H1 (cell line): Measurements from ENCODE around the gene UPK1B. TPM values are rescaled to one million over a fixed set of nuclear protein-coding genes. Genes with fewer than 3 reads are reported as not detected.

ENCODE experiments used
- CTCF ChIA-PET: fragments of 300-600 bp; sonication (Branson Sonifier 250); formaldehyde crosslinking; loops from one replicate; lab custom pipeline; 2021; ENCODE audit not compliant: partially characterized antibody; lab: Charles Lee
- POLR2A ChIA-PET: fragments of 300-600 bp; sonication (Branson Sonifier 250); formaldehyde crosslinking; loops from one replicate; lab custom pipeline; 2021; ENCODE audit warnings: inconsistent platforms; ENCODE audit not compliant: partially characterized antibody; lab: Charles Lee
- DNase-seq, 2 experiments: peaks; one replicate each; pipeline versions ENCODE4 v3.0.0 to v3.0.0-alpha.2; 2010 to 2022; ENCODE audit warnings: low spot score in 2 of 2, low read depth in 1 of 2, mixed read lengths in 1 of 2
- FAIRE-seq: peaks from 2 replicates; lab custom pipeline; 2011; peaks lifted over from hg19 to GRCh38; lab: Jason Lieb, UNC
- H2AFZ ChIP-seq: 2 replicates; pipeline ENCODE4 v1.8.1; 2012; ENCODE audit warnings: low read length, inconsistent platforms
- H2AK5ac ChIP-seq: 2 replicates; pipeline ENCODE4 v1.6.1; 2013; ENCODE audit warnings: low read depth, low read length
- H2BK120ac ChIP-seq: replicated peaks from 2 replicates; pipeline ENCODE3; 2013; ENCODE audit warnings: low read depth, low read length, inconsistent platforms
- H2BK12ac ChIP-seq: 2 replicates; pipeline ENCODE4 v1.6.1; 2013; ENCODE audit warnings: low read depth, low read length
- H2BK15ac ChIP-seq: 2 replicates; pipeline ENCODE4 v1.6.1; 2013; ENCODE audit warnings: low read length
- H2BK20ac ChIP-seq: 2 replicates; pipeline ENCODE4 v1.6.1; 2013; ENCODE audit warnings: low read length
- H2BK5ac ChIP-seq: 2 replicates; pipeline ENCODE4 v1.6.1; 2013; ENCODE audit warnings: low read depth, low read length
- H3K14ac ChIP-seq: 2 replicates; pipeline ENCODE4 v1.6.1; 2013; ENCODE audit warnings: inconsistent platforms; ENCODE audit not compliant: insufficient read length
- H3K18ac ChIP-seq: 2 replicates; pipeline ENCODE4 v1.6.1; 2013; ENCODE audit warnings: low read length; ENCODE audit errors: extremely low read depth
- H3K23ac ChIP-seq: 2 replicates; pipeline ENCODE4 v1.6.1; 2013; ENCODE audit warnings: inconsistent platforms; ENCODE audit not compliant: insufficient read length
- H3K23me2 ChIP-seq: 2 replicates; pipeline ENCODE4 v1.6.1; 2013; ENCODE audit warnings: low read depth, low read length
- H3K27ac ChIP-seq: 2 replicates; pipeline ENCODE4 v1.6.1; 2011; ENCODE audit warnings: low read depth, low read length, inconsistent platforms
- H3K27me3 ChIP-seq, 4 experiments: replicated peaks in 1 of 4; 1 replicate in 1 of 4; 2 replicates in 3 of 4; pipeline versions ENCODE4 v1.6.1 to v1.8.1; 2011 to 2013; ENCODE audit warnings: low read length in 3 of 4, mild to moderate bottlenecking in 3 of 4, inconsistent platforms in 2 of 4, mixed read lengths in 2 of 4, moderate library complexity in 1 of 4; ENCODE audit not compliant: control insufficient read depth in 3 of 4, insufficient read depth in 3 of 4; ENCODE audit errors: extremely low read depth in 1 of 4
- H3K36me3 ChIP-seq, 4 experiments: 2 replicates each; pipeline versions ENCODE4 v1.6.1 to v1.8.1; 2011 to 2013; ENCODE audit warnings: mild to moderate bottlenecking in 4 of 4, low read length in 3 of 4, moderate library complexity in 2 of 4, control low read depth in 1 of 4, inconsistent platforms in 1 of 4; ENCODE audit not compliant: insufficient read depth in 4 of 4, control insufficient read depth in 2 of 4
- H3K4ac ChIP-seq: replicated peaks from 2 replicates; pipeline ENCODE3; 2013; ENCODE audit warnings: low read length, low read depth, mixed read lengths, inconsistent platforms; ENCODE audit not compliant: insufficient read length
- H3K4me1 ChIP-seq, 4 experiments: replicated peaks in 1 of 4; 1 replicate in 1 of 4; 2 replicates in 3 of 4; pipeline versions ENCODE4 v1.6.1 to v1.8.1; 2011 to 2013; ENCODE audit warnings: low read length in 3 of 4, inconsistent platforms in 2 of 4, mixed read lengths in 1 of 4; ENCODE audit not compliant: insufficient read depth in 4 of 4, control insufficient read depth in 3 of 4
- H3K4me2 ChIP-seq, 2 experiments: 2 replicates each; pipeline versions ENCODE4 v1.6.1 to v1.8.1; 2011 to 2013; ENCODE audit warnings: low read depth in 2 of 2, low read length in 2 of 2, control low read depth in 1 of 2, inconsistent platforms in 1 of 2, mild to moderate bottlenecking in 1 of 2; ENCODE audit not compliant: insufficient read depth in 1 of 2
- H3K4me3 ChIP-seq, 4 experiments: fragments of 200-600, 300-600 bp in 1 of 4; sonication (generic), shearing (Covaris generic), sonication (Bioruptor Twin) in 1 of 4; 2 replicates each; pipeline versions ENCODE4 v1.5.1 to v1.8.1; 2011 to 2016; ENCODE audit warnings: low read length in 4 of 4, low read depth in 3 of 4, control low read depth in 2 of 4, inconsistent platforms in 2 of 4, mild to moderate bottlenecking in 2 of 4, mixed read lengths in 1 of 4, moderate library complexity in 1 of 4; ENCODE audit not compliant: insufficient read depth in 2 of 4; ENCODE audit errors: extremely low read depth in 1 of 4
- H3K56ac ChIP-seq: replicated peaks from 2 replicates; pipeline ENCODE3; 2013; ENCODE audit warnings: low read depth, mild to moderate bottlenecking, mixed read lengths, low read length, inconsistent platforms; ENCODE audit not compliant: insufficient read length
- H3K79me1 ChIP-seq: 2 replicates; pipeline ENCODE4 v1.6.1; 2013; ENCODE audit warnings: low read depth, low read length, control low read depth
- H3K79me2 ChIP-seq, 2 experiments: 2 replicates each; pipeline versions ENCODE4 v1.6.1 to v1.8.1; 2012 to 2013; ENCODE audit warnings: low read length in 2 of 2, mild to moderate bottlenecking in 2 of 2, inconsistent platforms in 1 of 2; ENCODE audit not compliant: insufficient read depth in 2 of 2, control insufficient read depth in 1 of 2
- H3K9ac ChIP-seq, 4 experiments: replicated peaks in 1 of 4; 1 replicate in 1 of 4; 2 replicates in 3 of 4; pipeline versions ENCODE4 v1.6.1 to v1.8.1; 2011 to 2013; ENCODE audit warnings: low read depth in 3 of 4, low read length in 3 of 4, control low read depth in 2 of 4, mild to moderate bottlenecking in 2 of 4, moderate library complexity in 2 of 4, inconsistent platforms in 1 of 4; ENCODE audit errors: extremely low read depth in 1 of 4
- H3K9me3 ChIP-seq, 2 experiments: 2 replicates each; pipeline versions ENCODE4 v1.6.1 to v1.8.1; 2012 to 2013; ENCODE audit warnings: mild to moderate bottlenecking in 2 of 2, moderate library complexity in 2 of 2, control low read depth in 1 of 2, inconsistent platforms in 1 of 2, low read depth in 1 of 2, low read length in 1 of 2, mixed read lengths in 1 of 2; ENCODE audit not compliant: insufficient read depth in 2 of 2
- H4K20me1 ChIP-seq, 2 experiments: replicated peaks in 1 of 2; 2 replicates each; pipeline versions ENCODE3 to v1.8.1; 2011 to 2013; ENCODE audit warnings: inconsistent platforms in 2 of 2, low read length in 2 of 2, mild to moderate bottlenecking in 1 of 2; ENCODE audit not compliant: insufficient read depth in 2 of 2, control insufficient read depth in 1 of 2
- H4K5ac ChIP-seq: 2 replicates; pipeline ENCODE4 v1.6.1; 2013; ENCODE audit warnings: low read length, low read depth, mixed read lengths, inconsistent platforms; ENCODE audit not compliant: insufficient read length
- H4K8ac ChIP-seq: 2 replicates; pipeline ENCODE4 v1.8.0; 2013; ENCODE audit warnings: mild to moderate bottlenecking, moderate library complexity, low read length, inconsistent platforms; ENCODE audit not compliant: insufficient read depth; ENCODE audit errors: extremely low read depth
- H4K91ac ChIP-seq: replicated peaks from 2 replicates; pipeline ENCODE3; 2013; ENCODE audit warnings: low read length, mixed read lengths, inconsistent platforms; ENCODE audit not compliant: insufficient read length
- CBX5 ChIP-seq: fragments of 300-800, 300-1000 bp; sonication (generic); IDR thresholded peaks from 2 replicates; pipeline ENCODE4 v1.7.1; 2016; ENCODE audit warnings: antibody characterized with exemption, low read length, low read depth
- CBX8 ChIP-seq: fragments of 300-800, 300-1000 bp; sonication (generic); IDR thresholded peaks from 2 replicates; pipeline ENCODE4 v1.7.1; 2016; ENCODE audit warnings: low read depth, low read length, borderline replicate concordance
- TAF1 ChIP-seq: IDR thresholded peaks from 2 replicates; pipeline ENCODE4 v1.6.1; 2011; ENCODE audit warnings: mild to moderate bottlenecking, low read depth, low read length
- TBP ChIP-seq: IDR thresholded peaks from 2 replicates; pipeline ENCODE4 v1.6.1; 2011; ENCODE audit warnings: low read depth, low read length, improper control_type of control experiment
- ZNF274 ChIP-seq: IDR thresholded peaks from 2 replicates; pipeline ENCODE4 v1.7.0; 2012; ENCODE audit warnings: low read length, borderline replicate concordance; ENCODE audit errors: extremely low read depth
- WGBS, 2 experiments: shearing (Covaris generic) in 1 of 2; methylation state at CpG; one replicate each; pipeline versions ENCODE4 v1.1.6 to v1.1.7; 2013 to 2015; ENCODE audit warnings: low lambda C conversion rate in 2 of 2, mixed read lengths in 2 of 2, inconsistent platforms in 1 of 2, low coverage in 1 of 2, missing lambda C conversion rate in 1 of 2; ENCODE audit not compliant: insufficient replicate concordance in 2 of 2, insufficient coverage in 1 of 2, insufficient read length in 1 of 2; ENCODE audit errors: extremely low coverage in 1 of 2, missing lambda C conversion rate in 1 of 2; 5-methylcytosine and 5-hydroxymethylcytosine counted together
- polyA plus RNA-seq, 7 experiments: library from polyadenylated mRNA; depleted of rRNA in 3 of 7; stranded (reverse) in 5 of 7; unstranded in 2 of 7; fragments of >200 nt in 5 of 7; fragments of 200-250 nt in 2 of 7; gene quantifications; 1 replicate in 5 of 7; 2 replicates in 1 of 7; 4 replicates in 1 of 7; pipeline versions ENCODE4 v1.2.1 to v1.2.3, GENCODE V29; 2011 to 2013; ENCODE audit warnings: missing spikeins in 2 of 7, mixed read lengths in 2 of 7
- total RNA-seq: library from RNA; stranded (reverse); fragmentation: NEBNext Ultra II Directional; extraction: Animal tissue kit (Norgen Biotek cat#: 25700); gene quantifications from 2 replicates; pipeline ENCODE4 v1.2.1, GENCODE V29; 2021
- TF ChIP-seq, protein P1 (sequence below), 3 experiments: IDR thresholded peaks; 1 replicate in 2 of 3; 2 replicates in 1 of 3; pipeline versions ENCODE4 v1.5.1 to v1.6.1; 2011; ENCODE audit warnings: low read length in 3 of 3, mild to moderate bottlenecking in 3 of 3, inconsistent platforms in 2 of 3, low read depth in 1 of 3, moderate library complexity in 1 of 3; ENCODE audit not compliant: insufficient read depth in 1 of 3; ENCODE audit errors: control extremely low read depth in 1 of 3
- TF ChIP-seq, protein P2 (sequence below): IDR thresholded peaks from 2 replicates; pipeline ENCODE4 v1.6.1; 2012; ENCODE audit warnings: inconsistent platforms
- TF ChIP-seq, protein P3 (sequence below): IDR thresholded peaks from 2 replicates; pipeline ENCODE4 v1.6.1; 2011; ENCODE audit warnings: low read depth, mild to moderate bottlenecking, low read length; ENCODE audit not compliant: insufficient read depth

UPK1B gene
- total and polyA plus RNA-seq, 2 of the 8 experiments (the other 6 are each of a cell fraction or from before 2014, with no cell fraction given): 0.67 to 0.68 TPM

DNA sequence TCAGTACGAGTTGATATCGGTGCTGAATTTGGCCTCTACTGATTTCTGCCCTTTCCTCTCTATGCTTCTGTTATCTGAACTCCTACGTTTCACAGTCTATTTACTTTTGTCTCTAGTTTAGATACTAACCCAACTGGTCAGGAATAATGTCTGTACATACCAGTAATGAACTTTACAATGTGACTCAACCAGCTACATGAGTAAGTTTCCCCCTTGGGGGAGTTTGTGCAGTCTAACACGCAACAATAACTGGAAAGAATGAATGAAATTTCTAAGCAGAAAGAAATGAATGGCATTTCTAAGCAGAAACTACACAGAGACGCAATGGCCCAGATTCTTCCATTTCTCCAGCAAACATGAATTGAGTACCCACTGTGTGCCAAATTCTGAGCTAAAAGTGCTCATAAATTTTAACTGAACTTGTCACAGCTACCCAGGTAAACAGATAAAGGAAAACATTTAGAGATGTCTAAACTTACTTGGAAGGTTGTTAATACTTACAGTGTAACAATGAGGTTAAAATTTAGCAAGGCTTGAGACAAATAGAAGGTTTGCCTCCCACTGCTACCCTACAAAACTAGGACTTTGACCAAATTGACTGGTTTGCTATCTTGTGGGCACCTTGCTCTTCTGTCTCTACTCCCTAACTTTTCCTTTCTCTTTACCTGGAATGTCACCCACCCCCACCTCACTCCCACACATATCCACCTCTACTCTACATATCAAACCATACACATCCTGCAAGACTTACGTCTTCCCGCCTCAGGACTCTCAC, 11.6 kb downstream of the UPK1B start:
- 88% methylated on average over 7 of the region's 7 CpGs; no CpG with 5 or more reads in 1 of the 2 experiments for WGBS, 2 experiments
- Histone ChIP-seq H4K91ac (no peak overlapping the region), H3K23me2 (no peaks in the 10 kb centered on the region), H3K36me3 (no peaks in the 10 kb centered on the region), H2BK12ac (no peak overlapping the region), H3K27ac (no peak overlapping the region), H3K9ac (no peak overlapping the region), H3K18ac (no peak overlapping the region), H3K27me3 (peaks cover 0 to 3% (median under 1%) of the 10 kb centered on the region in 4 experiments; a peak in 3 of 7 replicates), H3K4ac (no peak overlapping the region), H2BK20ac (no peak overlapping the region), H3K56ac (no peak overlapping the region), H4K20me1 (no peaks in the 10 kb centered on the region), H4K5ac (no peak overlapping the region), H2AFZ (no peak overlapping the region), H2AK5ac (no peak overlapping the region), H3K9me3 (no peaks in the 10 kb centered on the region), H3K4me1 (no peaks in the 10 kb centered on the region), H2BK120ac (no peak overlapping the region), H3K23ac (no peak overlapping the region), H4K8ac (no peak overlapping the region), H3K4me3 (no peak overlapping the region), H3K79me2 (no peaks in the 10 kb centered on the region), H2BK5ac (no peak overlapping the region), H3K4me2 (no peak overlapping the region), H2BK15ac (no peak overlapping the region), H3K14ac (no peak overlapping the region), H3K79me1 (no peaks in the 10 kb centered on the region)
- FAIRE-seq: no peak
- POLR2A ChIA-PET: interaction anchor here (1.4 kb wide), 1 partner anchor 26 kb away, joined by 3 read pairs; no protein-coding TSS in a partner anchor
- DNase-seq: no peak
- CTCF ChIA-PET: interaction anchor here (0.8 to 1.2 kb wide), 2 partner anchors 54 to 56 kb away, joined by 4 read pairs; partner anchors contain the start of gene B4GALT4
- TF ChIP-seq, protein P1, sequence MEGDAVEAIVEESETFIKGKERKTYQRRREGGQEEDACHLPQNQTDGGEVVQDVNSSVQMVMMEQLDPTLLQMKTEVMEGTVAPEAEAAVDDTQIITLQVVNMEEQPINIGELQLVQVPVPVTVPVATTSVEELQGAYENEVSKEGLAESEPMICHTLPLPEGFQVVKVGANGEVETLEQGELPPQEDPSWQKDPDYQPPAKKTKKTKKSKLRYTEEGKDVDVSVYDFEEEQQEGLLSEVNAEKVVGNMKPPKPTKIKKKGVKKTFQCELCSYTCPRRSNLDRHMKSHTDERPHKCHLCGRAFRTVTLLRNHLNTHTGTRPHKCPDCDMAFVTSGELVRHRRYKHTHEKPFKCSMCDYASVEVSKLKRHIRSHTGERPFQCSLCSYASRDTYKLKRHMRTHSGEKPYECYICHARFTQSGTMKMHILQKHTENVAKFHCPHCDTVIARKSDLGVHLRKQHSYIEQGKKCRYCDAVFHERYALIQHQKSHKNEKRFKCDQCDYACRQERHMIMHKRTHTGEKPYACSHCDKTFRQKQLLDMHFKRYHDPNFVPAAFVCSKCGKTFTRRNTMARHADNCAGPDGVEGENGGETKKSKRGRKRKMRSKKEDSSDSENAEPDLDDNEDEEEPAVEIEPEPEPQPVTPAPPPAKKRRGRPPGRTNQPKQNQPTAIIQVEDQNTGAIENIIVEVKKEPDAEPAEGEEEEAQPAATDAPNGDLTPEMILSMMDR (IDR thresholded peaks at IDR 0.05; ENCODE audit: control extremely low read depth in 1 of 3, insufficient read depth in 1 of 3, low read depth in 1 of 3, low read length in 3 of 3): no peak
- TF ChIP-seq CBX5 (no peak), CBX8 (no peak), ZNF274 (no peak), TBP (no peak), TAF1 (no peak)
- TF ChIP-seq, protein P2, sequence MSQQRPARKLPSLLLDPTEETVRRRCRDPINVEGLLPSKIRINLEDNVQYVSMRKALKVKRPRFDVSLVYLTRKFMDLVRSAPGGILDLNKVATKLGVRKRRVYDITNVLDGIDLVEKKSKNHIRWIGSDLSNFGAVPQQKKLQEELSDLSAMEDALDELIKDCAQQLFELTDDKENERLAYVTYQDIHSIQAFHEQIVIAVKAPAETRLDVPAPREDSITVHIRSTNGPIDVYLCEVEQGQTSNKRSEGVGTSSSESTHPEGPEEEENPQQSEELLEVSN: no peak
- TF ChIP-seq, protein P3, sequence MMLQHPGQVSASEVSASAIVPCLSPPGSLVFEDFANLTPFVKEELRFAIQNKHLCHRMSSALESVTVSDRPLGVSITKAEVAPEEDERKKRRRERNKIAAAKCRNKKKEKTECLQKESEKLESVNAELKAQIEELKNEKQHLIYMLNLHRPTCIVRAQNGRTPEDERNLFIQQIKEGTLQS: no peak
